ENCODE results near the gene EPHB1. TPM values are rescaled to one million over a fixed set of nuclear protein-coding genes. Genes with fewer than 3 reads are reported as not detected.

The EPHB1 gene
- total and polyA plus RNA-seq, 2 of the 13 experiments (the other 11 are each of a cell fraction or from before 2014, with no cell fraction given) = 0.07 to 0.21 TPM

DNA sequence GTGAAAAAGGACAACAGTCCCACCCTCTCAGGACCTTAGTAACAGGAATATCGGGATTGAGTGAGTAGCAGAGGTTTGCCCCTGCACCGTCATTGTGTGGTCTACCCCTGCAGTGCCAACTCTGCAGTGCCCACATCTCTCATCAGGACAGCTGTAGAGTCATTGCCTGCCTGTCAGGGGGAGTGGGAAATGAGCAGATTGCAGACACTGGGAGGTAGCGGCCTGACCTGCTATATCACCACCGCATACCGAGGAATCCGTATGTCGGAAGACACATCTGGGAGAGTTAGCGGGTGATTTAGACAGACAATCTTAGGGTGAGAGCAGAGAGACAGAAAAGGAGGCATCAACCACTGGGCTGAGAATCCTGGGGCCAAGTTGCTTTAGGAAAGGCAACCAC, 218.1 kb downstream of the EPHB1 start (continued):
- TF ChIP-seq, protein P1, sequence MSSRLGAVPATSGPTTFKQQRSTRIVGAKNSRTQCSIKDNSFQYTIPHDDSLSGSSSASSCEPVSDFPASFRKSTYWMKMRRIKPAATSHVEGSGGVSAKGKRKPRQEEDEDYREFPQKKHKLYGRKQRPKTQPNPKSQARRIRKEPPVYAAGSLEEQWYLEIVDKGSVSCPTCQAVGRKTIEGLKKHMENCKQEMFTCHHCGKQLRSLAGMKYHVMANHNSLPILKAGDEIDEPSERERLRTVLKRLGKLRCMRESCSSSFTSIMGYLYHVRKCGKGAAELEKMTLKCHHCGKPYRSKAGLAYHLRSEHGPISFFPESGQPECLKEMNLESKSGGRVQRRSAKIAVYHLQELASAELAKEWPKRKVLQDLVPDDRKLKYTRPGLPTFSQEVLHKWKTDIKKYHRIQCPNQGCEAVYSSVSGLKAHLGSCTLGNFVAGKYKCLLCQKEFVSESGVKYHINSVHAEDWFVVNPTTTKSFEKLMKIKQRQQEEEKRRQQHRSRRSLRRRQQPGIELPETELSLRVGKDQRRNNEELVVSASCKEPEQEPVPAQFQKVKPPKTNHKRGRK (CRISPR knock-in tag; IDR thresholded peaks at IDR 0.05) = no peak
- no peak for TF ChIP-seq ZNF367 (CRISPR knock-in tag; IDR thresholded peaks at IDR 0.05; ENCODE audit: borderline replicate concordance)
- no peak for TF ChIP-seq ZNF577 (CRISPR knock-in tag; IDR thresholded peaks at IDR 0.05; ENCODE audit: borderline replicate concordance, low read depth)
- TF ChIP-seq, protein P2, sequence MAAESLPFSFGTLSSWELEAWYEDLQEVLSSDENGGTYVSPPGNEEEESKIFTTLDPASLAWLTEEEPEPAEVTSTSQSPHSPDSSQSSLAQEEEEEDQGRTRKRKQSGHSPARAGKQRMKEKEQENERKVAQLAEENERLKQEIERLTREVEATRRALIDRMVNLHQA (CRISPR knock-in tag; IDR thresholded peaks at IDR 0.05) = no peak
- no peak for TF ChIP-seq RBM22 (optimal IDR thresholded peaks at IDR 0.05; ENCODE audit: low read length)

DNA sequence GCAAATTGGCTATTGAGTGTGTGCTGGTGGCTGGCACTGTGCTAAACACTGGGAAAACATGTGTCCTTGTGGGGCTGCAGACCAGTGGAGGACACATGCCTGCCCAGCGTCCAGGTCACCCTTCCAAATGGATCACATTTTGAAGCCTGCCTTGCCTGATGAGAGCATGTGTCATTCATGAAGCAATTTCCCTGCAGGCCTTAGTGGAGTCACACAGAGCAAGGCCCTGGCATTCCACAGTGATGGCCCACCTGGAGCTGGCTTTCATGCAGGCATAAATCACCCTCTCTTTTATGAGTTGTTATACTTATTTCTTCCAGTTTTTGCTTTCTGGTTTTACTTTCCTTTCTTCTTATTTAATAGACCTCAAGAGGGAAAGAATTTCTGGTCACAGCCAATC, 219.5 kb downstream of the EPHB1 start:
- CTCF ChIA-PET (ENCODE audit: low intra/inter-chr PET ratio, low total read pairs) = no interaction called here
- in situ Hi-C loops (cut with HindIII; ENCODE audit: extremely low pct_ligation_motif_present, low pct_unique_long_range_greater_than_20kb) = no loop called here
- Histone ChIP-seq H3K4me1 (ENCODE audit: insufficient read depth, low read length) (no peaks in the 10 kb centered on the region), H4K20me1 (ENCODE audit: insufficient read depth, low read length) (no peaks in the 10 kb centered on the region), H3K9me3 (ENCODE audit: low read length) (no peaks in the 10 kb centered on the region), H3K36me3 (replicated peaks in 1 of 2; ENCODE audit: control insufficient read depth in 1 of 2, insufficient read depth in 2 of 2, low read length in 2 of 2) (no peaks in the 10 kb centered on the region), H3K4me2 (ENCODE audit: low read depth, low read length) (no peak overlapping the region), H3K4me3 (replicated peaks in 1 of 3; ENCODE audit: insufficient read depth in 1 of 3, low read depth in 2 of 3, low read length in 3 of 3) (no peak overlapping the region), H3K27me3 (ENCODE audit: control insufficient read depth in 1 of 2, insufficient read depth in 2 of 2, low read length in 2 of 2) (no peaks in the 10 kb centered on the region; a peak in 1 of 5 replicates), H3K9ac (ENCODE audit: insufficient read depth, low read depth, low read length) (no peak overlapping the region), H2AFZ (ENCODE audit: low read length) (no peak overlapping the region), H3K27ac (ENCODE audit: extremely low read length, insufficient read depth, low read length) (no peak overlapping the region), H3K79me2 (ENCODE audit: insufficient read depth, low read length) (no peaks in the 10 kb centered on the region)
- WGBS (ENCODE audit: low lambda C conversion rate) = no CpG with 5 or more reads among the region's 1 CpG
- ATAC-seq = no peak
- no TSS peak for BruUV-seq (replicated peaks)
- TF ChIP-seq ZNF460 (CRISPR knock-in tag; IDR thresholded peaks at IDR 0.05; ENCODE audit: borderline replicate concordance) = no peak
- TF ChIP-seq NFYB (CRISPR knock-in tag; IDR thresholded peaks at IDR 0.05) = no peak
- no peak for TF ChIP-seq IKZF4 (CRISPR knock-in tag; IDR thresholded peaks at IDR 0.05; ENCODE audit: borderline replicate concordance, low read depth, not compliant biosample characterization)
- no peak for TF ChIP-seq KDM6A (CRISPR knock-in tag; IDR thresholded peaks at IDR 0.05; ENCODE audit: low read depth)
- TF ChIP-seq KDM3A (CRISPR knock-in tag; IDR thresholded peaks at IDR 0.05; ENCODE audit: low read depth) = no peak
- no peak for TF ChIP-seq ZNF207 (IDR thresholded peaks at IDR 0.05; ENCODE audit: borderline replicate concordance)
- no peak for TF ChIP-seq ZNF180 (CRISPR knock-in tag; IDR thresholded peaks at IDR 0.05; ENCODE audit: borderline replicate concordance, low read depth)
- TF ChIP-seq ZNF660 (CRISPR knock-in tag; IDR thresholded peaks at IDR 0.05; ENCODE audit: borderline replicate concordance, low read depth) = no peak
- no peak for TF ChIP-seq CREB1 (IDR thresholded peaks at IDR 0.05)
- TF ChIP-seq CREB1 (CRISPR knock-in tag; IDR thresholded peaks at IDR 0.05) = no peak
- TF ChIP-seq RXRB (CRISPR knock-in tag; IDR thresholded peaks at IDR 0.05; ENCODE audit: borderline replicate concordance) = no peak
- no peak for TF ChIP-seq KLF12 (CRISPR knock-in tag; IDR thresholded peaks at IDR 0.05; ENCODE audit: borderline replicate concordance)
- no peak for FAIRE-seq
- no peak for DNase-seq (ENCODE audit: low spot score)
- POLR2A ChIA-PET = no interaction called here
- intact Hi-C loops (cut with micrococcal nuclease; ENCODE audit: unreplicated experiment) = no loop called here
